ENCODE measurements around the gene KCND3.

Gene KCND3

GRCh38 chr1:111737216-111738132 is 252.0 kb downstream of the KCND3 start:
- DNase-seq: no peak

GRCh38 chr1:111736548-111737215 is 252.8 kb downstream of the KCND3 start:
- no peak for DNase-seq

GRCh38 chr1:111735858-111736544 is 253.5 kb downstream of the KCND3 start:
- DNase-seq: peak; percentile 52

- no peak for DNase-seq
Measured at GRCh38 chr1:111735321-111735720, 254.1 kb downstream of the KCND3 start.

GRCh38 chr1:111734856-111735255 is 254.6 kb downstream of the KCND3 start:
- DNase-seq: no peak

- no peak for DNase-seq
Measured at GRCh38 chr1:111734426-111734825, 255.0 kb downstream of the KCND3 start.

GRCh38 chr1:111733992-111734341 is 255.5 kb downstream of the KCND3 start:
- no peak for DNase-seq

- no peak for DNase-seq
Measured at GRCh38 chr1:111733183-111733991, 256.1 kb downstream of the KCND3 start.

GRCh38 chr1:111732718-111733117 is 256.8 kb downstream of the KCND3 start:
- DNase-seq: no peak

GRCh38 chr1:111731956-111732355 is 257.5 kb downstream of the KCND3 start:
- DNase-seq: no peak

GRCh38 chr1:111730706-111731105 is 258.8 kb downstream of the KCND3 start:
- peak; percentile 0 for DNase-seq

GRCh38 chr1:111729946-111730681 is 259.4 kb downstream of the KCND3 start:
- DNase-seq: no peak

- DNase-seq: peak; percentile 43
Measured at GRCh38 chr1:111729271-111729921, 260.1 kb downstream of the KCND3 start.

- no peak for DNase-seq
Measured at GRCh38 chr1:111727056-111727455, 262.4 kb downstream of the KCND3 start.

GRCh38 chr1:111725192-111725591 is 264.3 kb downstream of the KCND3 start:
- DNase-seq: peak; percentile 82

- DNase-seq: no peak
Measured at GRCh38 chr1:111723871-111724270, 265.6 kb downstream of the KCND3 start.

- no peak for DNase-seq
Measured at GRCh38 chr1:111723091-111723806, 266.2 kb downstream of the KCND3 start.

GRCh38 chr1:111720977-111721786 is 268.3 kb downstream of the KCND3 start:
- no peak for DNase-seq
